ENCODE results near the gene PEBP1.

PEBP1 gene

DNA sequence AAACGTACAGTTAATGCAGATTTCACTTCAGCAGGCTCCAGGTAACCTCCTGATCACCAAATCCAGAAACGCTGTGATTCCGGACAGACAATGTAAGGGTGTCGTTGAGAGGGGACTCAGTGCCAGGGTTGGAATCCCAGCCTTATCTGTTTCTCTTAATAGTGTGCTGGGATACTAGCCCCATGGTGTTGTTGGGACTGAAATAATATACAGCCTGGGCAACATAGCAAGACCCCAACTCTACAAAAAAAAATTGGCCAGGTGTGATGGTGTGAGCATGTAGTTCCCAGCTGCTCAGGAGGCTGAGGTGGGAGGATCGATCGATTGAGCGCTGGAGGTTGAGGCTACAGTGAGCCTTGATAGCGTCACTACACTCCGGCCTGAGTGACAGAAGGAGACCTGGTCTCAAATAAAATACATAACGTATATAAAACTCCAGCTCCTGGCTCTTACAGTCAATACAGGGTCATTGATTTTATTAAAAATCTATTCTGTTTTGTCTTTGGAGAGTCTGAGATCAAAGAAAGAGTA, 1.3 kb downstream of the PEBP1 start:
- no peak for DNase-seq

DNA sequence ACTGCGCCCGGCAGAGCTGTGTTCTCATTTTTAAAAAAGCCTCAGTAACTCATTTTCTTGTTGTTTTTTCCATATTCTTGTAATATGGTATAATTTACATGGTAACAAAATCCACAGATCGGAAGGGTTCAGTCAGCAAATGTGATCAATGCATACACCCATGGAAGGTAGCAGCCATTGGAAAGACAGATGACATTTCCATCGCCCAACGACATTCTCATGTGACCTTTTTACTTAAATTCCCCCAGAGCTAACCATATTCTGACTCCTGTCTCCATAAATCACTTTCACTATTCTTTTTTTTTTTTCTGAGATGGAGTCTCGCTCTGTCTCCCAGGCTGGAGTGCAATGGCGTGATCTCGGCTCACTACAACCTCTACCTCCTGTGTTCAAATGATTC, 4.9 kb downstream of the PEBP1 start:
- DNase-seq = no peak

DNA sequence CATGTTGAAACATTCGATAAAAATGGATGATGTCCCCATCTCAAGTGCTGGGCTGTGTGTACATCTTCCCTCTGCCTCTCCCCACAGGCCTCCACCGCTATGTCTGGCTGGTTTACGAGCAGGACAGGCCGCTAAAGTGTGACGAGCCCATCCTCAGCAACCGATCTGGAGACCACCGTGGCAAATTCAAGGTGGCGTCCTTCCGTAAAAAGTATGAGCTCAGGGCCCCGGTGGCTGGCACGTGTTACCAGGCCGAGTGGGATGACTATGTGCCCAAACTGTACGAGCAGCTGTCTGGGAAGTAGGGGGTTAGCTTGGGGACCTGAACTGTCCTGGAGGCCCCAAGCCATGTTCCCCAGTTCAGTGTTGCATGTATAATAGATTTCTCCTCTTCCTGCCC, 8.6 kb downstream of the PEBP1 start:
- DNase-seq = no peak

DNA sequence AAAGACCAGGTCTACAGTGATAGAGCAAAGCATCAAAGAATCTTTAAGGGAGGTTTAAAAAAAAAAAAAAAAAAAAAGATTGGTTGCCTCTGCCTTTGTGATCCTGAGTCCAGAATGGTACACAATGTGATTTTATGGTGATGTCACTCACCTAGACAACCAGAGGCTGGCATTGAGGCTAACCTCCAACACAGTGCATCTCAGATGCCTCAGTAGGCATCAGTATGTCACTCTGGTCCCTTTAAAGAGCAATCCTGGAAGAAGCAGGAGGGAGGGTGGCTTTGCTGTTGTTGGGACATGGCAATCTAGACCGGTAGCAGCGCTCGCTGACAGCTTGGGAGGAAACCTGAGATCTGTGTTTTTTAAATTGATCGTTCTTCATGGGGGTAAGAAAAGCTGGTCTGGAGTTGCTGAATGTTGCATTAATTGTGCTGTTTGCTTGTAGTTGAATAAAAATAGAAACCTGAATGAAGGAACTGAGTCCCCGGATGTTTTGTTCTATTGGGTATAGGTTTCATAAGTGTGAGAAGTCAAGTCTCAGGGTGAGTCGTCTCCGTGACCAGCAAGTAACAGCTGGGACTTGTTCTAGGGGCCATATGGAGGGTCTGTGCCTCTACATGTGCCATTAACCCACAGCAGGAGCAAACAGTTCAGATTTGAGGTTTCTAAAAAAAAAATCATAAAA, 9.3 kb downstream of the PEBP1 start:
- no peak for DNase-seq

DNA sequence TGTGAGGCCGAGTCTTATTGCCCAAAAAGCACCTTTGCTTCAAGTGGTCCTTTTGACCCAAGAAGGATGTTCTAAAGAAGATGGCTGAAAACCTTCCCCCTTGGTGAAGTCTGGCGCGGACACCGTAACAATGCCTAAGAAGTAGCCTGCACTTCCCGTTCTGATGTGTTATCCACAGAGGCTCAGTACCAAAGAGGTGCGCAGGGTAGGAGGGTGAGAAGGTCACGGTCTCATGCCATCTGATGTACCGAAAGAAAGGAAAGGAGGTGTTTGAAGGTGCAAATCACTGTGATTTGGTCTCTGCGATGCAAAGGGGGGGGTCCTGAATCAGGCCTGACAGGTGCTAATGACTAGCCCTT, 9.9 kb downstream of the PEBP1 start:
- DNase-seq = no peak

DNA sequence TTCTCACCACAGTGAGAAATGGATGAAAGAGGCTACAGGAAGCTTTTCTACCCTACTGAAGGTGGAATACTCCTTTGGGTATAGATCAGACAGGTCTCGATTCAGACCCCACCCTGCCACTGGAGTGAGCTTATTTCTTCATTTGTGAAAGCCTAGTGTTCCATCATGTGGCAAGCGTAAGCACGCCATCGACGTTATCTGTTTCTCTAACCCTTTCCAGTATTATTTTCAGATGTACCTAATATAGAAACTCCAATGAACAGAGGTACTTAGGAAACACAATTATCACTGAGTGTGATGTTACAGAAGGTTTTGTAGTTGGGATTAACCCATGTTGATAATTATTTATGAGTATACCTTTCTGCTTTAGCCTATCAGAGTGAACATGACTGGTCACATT, 12.4 kb downstream of the PEBP1 start:
- DNase-seq = no peak

DNA sequence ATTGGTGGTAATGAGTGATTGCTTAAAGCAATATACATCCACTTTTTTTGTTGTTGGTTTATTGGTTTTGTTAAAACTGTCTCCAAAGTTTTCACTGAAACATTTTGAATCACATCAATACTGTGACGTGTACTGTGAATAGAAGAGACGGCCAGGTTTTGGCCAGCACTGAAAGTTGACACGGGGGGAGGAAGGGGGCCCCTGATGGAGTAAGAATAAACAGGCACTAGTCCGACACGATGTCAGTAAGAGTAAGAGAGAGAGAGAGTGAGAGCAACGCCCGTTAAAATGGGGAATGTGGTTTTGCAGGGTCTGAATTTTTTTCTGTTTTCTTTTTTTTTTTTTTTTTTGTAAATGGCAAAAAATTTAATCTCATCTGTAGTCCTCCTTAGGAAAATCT, 14.7 kb downstream of the PEBP1 start:
- no peak for DNase-seq

DNA sequence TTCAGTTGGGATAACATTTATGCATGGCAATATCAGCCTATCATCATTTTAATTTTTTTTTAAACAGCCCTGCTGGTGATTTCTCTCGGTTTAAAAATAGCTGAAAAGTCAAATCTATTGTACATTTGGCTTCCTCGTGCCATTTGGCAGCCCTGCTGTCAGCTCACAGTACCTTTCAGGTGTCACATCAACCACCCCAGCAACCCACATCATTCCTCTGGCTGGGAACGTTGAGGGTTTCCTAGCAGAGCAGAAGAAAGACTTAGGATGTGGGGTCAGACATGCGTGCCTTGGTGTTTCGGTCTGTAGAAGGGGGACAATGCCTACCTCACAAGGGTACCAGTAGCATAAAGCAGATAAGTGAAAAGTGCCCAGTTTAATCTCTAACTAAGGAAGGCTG, 15.8 kb downstream of the PEBP1 start:
- DNase-seq = no peak

DNA sequence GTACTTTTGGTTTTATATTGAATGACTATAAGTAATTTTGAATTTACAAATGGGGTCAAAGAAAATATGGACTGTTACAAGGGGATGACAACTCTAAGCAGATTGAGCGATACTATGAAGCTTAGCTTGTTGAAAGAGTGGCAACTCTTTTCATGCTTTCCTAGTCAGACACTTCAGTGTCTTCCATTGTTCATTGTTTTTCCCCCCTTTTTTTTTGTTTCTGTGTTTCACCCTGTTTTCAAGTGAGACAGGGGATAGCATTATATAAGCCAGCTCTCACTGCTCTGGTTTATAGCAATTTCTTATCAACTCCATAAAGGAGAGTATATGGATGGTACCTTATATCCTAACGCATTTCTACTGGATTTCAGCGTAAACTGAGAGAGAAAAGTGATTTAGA, 24.6 kb downstream of the PEBP1 start:
- no peak for DNase-seq

DNA sequence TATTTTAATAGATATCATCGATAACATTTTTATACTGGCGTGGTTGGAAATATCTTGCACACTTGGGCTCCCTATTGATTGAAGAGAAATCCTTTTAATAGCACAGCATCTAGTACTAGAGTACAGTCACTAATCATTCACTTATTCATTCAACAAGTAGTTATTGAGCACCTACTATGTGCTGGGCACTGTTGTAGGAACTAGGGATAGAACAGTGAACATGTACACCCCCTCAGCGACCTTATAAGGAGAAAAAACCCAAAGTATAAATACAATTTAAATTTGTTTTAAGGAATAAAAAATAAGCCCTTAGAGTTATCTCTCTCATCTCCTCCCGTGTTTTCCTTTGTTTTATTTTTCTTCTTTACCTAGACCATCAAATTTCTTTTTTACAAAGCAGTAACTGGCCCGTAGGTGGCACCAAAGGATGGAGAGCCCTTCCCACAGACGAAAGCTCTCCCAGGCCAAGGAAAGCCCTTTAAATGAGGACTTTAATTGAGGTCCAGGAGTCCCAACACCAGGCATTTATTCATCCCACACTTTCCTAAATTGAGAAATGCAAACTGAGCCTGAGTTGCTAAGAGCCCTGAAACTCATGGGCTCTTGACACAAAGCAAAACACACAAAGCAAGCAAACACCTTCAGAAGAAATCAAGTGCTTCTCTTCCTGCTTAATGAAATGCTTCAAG, 29.0 kb downstream of the PEBP1 start:
- no peak for DNase-seq

DNA sequence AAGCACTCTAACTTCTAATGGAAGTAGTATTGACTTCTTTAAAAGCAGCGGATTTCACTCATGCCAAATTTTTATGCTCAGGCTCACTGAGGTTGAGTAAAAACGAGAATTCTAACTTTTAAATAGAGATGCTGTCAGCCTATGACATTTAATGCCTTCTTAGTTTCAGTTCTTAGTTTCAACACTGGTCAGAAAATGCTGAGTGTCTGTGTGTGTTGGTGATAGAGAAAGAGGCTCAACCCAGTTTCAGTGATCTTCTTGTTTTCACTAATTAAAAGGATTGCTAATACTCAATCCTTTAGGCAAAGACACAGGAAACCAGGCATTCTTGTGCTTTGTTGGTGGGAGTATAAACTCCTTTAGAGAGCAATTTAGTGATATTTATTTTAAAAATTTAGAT, 31.0 kb downstream of the PEBP1 start:
- no peak for DNase-seq

DNA sequence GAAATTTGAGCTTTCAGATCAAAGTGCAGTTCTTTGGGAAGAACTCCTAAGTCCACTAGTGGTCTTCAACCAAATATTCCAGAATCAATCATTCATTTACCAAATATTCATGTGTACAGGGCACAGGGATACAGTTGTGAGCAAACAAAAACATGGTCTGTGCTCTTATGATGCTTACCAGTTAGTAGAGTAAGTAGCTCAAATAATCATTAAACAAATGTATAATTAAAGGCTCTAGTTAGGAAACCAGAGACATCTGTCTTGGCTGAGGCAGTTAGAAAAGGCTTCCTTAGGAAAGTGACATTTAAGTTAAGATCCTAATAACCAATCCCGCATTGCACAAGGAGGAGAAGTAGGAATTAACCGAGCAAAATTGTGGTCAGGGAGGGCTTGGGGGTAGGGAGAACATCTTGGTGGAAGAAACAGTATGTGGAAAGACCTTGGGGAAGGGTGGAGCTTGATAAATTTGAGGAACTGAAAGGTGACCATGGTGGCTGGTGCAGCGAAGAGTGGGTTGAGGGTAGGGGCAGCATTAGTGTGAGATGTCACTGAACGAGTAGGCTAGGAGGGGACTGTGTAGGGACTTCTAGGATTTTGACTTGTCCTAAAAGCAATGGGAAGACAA, 40.0 kb downstream of the PEBP1 start:
- no peak for DNase-seq

DNA sequence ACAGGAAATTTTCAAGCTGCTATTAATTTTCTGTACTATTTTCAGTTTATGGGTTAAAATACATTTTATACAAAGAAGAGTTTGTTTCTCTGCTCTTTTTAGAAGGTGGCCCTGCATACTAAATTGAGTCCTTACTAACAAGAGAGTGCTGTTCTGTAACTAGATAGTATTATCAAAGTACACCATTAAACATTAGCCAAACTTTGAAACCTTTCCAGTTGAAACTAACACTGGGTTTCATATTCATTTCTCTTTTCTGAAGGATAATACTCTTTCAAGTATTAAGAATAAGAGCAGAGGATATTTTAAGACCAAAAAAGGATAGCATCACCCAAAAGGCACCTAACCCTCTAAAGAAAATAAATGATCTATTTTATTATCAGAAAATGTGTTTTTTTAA, 47.2 kb downstream of the PEBP1 start:
- no peak for DNase-seq

DNA sequence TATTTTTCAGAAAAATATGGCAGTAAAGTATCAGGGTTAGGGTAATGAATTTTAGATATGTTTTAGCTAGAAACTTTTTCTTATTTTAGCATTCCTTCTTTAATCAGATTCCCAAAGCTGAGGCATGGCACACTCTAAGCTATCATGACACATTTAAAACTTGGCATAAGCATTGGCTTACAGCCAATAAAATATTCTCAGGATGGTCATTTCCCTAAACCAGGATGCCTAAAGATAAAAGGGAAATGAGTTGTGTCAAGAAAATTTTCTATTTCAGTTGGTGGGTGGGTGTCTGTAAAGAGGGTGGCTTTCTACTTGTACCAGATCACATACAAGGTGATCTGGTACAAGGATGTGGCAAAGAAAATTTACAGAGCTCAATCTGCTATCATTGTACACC, 47.8 kb downstream of the PEBP1 start:
- DNase-seq = no peak

DNA sequence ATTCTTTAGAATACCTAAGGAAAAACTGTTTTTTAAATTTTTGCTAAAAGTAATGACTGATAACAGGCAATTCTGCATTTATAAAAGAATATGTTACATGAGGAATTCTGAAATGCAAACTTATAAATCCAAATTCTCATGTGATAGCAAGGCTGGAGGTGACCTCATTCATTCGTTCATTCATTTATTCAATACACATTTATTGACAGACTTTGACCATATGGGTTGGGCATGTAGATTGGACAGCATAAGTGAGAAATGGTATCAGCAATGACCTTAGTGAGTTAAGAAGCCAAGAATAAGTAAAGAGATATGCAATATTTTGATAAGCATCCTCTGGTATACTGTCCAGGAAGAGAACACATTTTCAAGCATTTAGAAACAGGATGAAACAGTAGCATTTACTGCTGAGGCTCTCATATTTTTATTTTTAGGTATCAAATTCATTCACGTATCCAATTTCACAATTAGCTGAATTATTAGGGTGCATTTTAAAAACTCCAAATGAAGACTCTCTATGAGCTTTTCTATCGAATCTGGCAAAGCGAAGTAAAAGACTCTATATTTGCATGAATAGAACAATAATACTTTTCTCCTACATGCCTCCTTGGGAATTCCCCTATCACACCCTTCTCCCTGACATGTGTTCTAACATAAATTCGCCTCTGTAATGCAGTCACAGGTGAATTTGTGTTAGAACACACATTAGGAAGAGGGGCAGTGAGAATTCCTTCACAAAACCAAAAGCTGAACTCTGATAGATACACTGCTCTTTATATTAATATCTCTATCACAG, 49.9 kb downstream of the PEBP1 start:
- no peak for DNase-seq

DNA sequence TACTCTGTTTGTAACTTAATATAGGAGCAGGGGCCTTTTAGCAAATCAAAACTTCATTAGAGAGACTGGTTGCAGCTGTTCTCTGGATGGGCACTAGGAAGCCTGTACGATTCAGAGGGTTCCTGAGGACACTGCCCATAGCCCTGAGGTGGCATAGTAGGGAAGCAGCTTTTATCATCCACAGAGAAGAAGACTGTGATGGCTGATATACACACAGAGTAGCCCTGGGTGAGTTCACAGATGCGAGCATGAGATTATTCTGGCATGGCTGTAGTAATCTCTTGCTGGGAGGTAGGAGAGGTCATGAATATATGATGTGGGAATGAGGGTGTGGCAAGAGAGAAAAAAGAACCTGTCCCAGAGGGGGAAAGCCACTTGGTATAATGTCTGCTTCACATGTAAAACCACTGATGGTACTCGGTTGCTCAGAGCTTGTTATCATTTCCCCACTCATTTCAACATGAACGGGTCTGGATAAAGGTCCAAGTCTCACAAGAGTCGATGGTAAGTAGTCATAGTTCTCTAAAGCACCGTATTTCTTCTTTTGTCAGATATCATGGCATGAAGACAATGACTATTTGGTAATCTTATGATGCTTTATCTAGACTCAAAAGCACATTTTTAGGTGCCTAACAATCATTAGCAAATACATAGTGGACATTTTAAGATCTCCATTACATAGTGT, 52.0 kb downstream of the PEBP1 start:
- no peak for DNase-seq

DNA sequence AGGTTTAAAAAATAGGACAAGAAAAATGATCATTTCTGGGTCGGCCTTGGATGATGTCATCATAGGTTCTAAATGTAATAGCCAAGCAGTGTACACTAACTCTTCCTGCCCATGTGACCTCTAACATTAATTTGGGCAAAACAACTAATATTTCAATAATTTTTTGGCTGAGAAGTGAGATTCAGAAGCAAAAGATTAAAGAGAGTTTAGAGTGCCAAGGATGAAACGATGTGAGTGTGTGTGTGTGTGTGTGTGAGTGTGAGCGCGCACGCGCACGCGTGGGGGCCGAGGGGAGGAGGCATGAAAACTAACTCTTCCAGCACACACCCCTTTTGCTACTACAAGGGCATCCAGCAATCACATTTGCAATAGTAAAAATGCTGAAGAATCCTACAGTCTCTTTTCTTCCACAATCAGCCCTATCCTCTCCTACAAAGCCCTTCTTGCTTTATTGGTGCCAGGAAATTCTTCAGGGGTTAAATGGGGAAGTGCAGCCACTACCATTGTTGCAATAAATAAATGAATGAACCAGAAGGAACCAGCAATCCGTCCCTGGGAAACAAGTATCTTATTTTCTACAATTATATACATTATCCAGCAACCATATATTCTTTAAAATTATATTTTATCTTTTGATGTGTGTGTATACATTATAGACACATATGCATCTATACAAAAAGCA, 52.9 kb downstream of the PEBP1 start:
- DNase-seq = no peak

DNA sequence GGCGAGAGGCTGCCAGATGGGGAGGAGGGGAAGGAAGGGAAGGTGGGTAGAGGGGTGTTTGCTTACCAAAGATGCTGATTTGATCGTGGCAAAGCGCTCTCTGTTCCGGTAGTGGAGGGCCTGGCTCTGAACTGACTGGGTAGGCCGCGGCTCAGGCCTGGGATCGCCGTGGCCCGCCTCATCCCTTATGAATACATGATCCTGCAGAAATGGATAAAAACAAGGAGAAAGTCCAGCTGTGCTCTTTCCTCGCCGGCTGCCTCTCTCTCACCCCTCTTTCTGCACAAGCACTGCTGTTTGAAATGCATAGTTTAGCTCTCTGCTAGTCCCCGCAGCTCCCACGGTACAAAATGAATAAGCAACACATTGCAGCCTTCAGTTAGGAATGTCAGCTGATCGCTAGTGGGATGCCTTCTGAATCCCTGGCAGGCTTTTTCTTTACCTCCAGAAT, 53.8 kb downstream of the PEBP1 start:
- DNase-seq = no peak

DNA sequence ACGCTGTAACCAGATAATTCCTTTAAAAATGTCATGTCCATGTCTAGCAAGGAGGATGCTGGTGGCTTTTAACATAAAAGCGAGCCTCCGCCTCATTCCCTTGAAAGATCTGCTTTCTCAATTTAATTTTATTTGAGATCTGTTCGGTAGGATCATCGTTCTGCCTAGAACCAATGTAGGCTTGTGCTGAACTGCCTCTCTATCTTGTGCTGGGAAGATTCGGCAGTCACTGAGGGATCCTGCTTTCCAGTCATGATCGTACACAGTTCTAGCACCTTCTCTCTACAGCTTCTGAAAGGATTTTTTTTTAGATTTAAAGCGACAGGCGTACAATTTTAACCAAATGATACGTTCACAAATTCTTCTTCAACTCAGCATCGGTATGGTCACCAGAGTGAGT, 54.3 kb downstream of the PEBP1 start:
- DNase-seq = no peak

DNA sequence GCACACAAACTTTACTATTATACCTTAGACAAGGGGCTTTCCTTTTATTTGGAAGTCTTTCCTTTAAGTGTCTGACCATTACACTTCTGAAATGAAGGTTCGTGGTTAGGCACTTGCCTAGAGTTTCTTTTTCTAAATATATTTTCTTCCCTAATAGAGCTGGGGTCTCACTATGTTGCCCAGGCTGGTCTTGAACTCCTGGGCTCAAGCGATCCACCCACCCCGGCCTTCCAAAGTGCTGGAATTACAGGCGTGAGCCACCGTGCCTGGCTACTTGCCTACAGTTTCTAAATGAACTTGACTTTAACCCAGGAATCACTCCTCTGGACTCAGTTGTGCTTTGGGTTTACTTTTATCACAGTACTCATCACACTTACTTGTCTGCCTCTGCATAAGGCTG, 57.6 kb downstream of the PEBP1 start:
- DNase-seq = no peak

DNA sequence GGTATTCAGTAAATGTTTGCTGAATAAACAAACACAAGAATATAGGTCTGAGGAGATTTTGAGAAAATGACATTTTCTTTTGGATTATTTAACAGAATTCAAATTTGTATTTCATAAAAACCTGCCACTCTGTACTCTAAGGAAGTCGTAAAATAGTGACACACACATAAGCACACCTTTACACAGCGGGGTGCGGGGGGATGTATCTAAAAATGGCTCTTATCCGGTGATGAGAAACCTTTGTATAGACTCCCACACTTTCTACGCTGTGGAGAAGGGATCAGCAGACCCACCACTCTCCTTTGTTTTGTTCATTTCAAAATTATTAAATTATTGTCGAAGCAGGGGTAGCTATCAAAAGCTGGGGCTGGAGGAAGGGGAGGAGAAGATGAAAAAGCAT, 58.0 kb downstream of the PEBP1 start:
- DNase-seq = no peak

All from activated effector memory CD4-positive, alpha-beta T cell treated with Interleukin-2 at 50 U/mL for 16 hours (primary cell).